Brain microvascular endothelial cell (primary cell): ENCODE data around the gene XRCC4.
"Not testable (repeated sequence)": the region's sequence is repeated elsewhere in the genome, so short reads cannot be mapped to it uniquely, and the experiment has no call there.

ENCODE experiments used
- DNase-seq: peaks from one replicate; pipeline ENCODE4 v3.0.0-alpha.2; 2020
- H3K27ac ChIP-seq: fragments of 250-450 bp; sonication (Bioruptor Pico); 2 replicates; pipeline ENCODE4 v1.5.1; 2020; ENCODE audit warnings: mild to moderate bottlenecking, moderate library complexity
- H3K27me3 ChIP-seq: fragments of 250-450 bp; sonication (Bioruptor Pico); replicated peaks from 2 replicates; pipeline ENCODE4 v1.5.1; 2020; ENCODE audit warnings: mild to moderate bottlenecking
- H3K36me3 ChIP-seq: fragments of 250-450 bp; sonication (Bioruptor Pico); replicated peaks from 2 replicates; pipeline ENCODE4 v1.5.1; 2020; ENCODE audit warnings: mild to moderate bottlenecking
- H3K4me3 ChIP-seq: 2 replicates; pipeline ENCODE4 v1.5.1; 2011; ENCODE audit warnings: low read depth, mild to moderate bottlenecking, control low read depth, low read length, moderate library complexity
- CTCF ChIP-seq: IDR thresholded peaks from 2 replicates; pipeline ENCODE4 v1.5.1; 2011; ENCODE audit warnings: low read depth, mild to moderate bottlenecking, moderate library complexity, low read length, control low read depth, inconsistent platforms; ENCODE audit errors: missing control alignments
- in situ Hi-C: cut with HindIII; loops from 2 replicates; pipeline ENCODE4 v1.10.0; 2017; ENCODE audit warnings: low sequenced_read_pairs, low pct_ligation_motif_present

The XRCC4 gene

DNA sequence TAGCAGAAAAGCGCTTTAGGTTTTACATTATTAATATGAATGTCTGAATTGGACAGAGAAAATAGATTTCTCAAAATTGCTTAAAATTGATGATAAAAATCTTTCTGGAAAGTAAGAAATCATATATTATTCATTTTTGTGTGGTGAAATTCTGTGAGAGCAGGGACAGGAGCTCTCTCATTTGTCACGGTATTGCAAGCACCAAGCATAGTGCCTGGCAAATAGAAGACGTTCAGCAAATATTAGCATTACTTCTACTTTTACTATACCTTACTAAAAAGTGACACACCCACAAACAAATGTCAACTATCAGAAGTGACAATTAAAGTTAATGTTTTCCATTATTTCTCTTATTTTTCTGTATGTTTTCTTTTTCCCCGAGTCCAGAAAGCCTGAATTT lies 69.1 kb downstream of the XRCC4 start:
- in situ Hi-C loops: no loop called here
- no peak for DNase-seq
- Histone ChIP-seq H3K36me3 (no peaks in the 10 kb centered on the region), H3K27me3 (no peaks in the 10 kb centered on the region), H3K4me3 (no peak overlapping the region), H3K27ac (no peak overlapping the region)
- no peak for TF ChIP-seq CTCF

- H3K4me3 ChIP-seq: no peak overlapping the region
- in situ Hi-C loops: no loop called here
- H3K27me3 ChIP-seq: no peaks in the 10 kb centered on the region
- TF ChIP-seq CTCF: no peak
- H3K27ac ChIP-seq: no peak overlapping the region
- no peaks in the 10 kb centered on the region for H3K36me3 ChIP-seq
- no peak for DNase-seq
Measured at GRCh38 chr5:83147593-83147992, 70.2 kb downstream of the XRCC4 start.

DNA sequence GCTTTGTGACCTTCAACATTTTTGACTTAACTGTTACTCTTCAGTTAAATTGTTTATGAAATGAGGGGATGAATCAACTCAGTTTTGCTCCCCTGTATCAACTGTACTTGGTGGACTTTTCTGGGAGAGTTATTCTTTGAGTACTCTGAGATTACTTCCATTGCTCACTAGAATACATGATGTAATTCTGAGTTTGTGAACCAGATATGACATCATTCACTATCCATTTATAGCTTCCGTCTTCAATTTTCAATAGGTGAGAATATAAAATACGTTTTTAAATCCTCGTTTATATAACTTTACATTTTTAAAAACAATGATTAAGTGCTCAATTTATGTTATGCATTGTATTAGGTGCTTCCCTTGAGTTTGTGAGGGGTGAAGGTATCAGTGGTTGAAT lies 71.0 kb downstream of the XRCC4 start:
- Histone ChIP-seq H3K4me3 (no peak overlapping the region), H3K27ac (no peak overlapping the region), H3K27me3 (no peaks in the 10 kb centered on the region), H3K36me3 (no peaks in the 10 kb centered on the region)
- in situ Hi-C loops: no loop called here
- DNase-seq: no peak
- TF ChIP-seq CTCF: no peak

DNA sequence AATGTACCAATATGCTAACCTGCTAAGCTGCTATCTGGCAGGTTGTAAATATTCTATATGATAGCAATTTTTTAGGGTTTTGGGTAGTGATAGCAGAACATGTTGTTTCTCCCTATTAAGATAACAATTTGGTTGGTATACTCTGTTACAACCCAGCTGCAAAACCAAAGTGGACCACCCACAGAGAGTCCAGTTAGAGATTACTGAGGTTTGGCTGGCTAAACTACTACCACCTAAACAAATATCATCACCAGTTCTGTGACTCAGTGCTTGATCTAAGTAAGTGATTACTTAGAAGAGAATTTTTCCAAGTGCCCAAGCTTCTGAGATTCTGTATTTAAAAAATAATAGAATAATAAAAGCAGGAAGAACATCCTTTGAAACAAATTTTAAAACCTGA lies 72.3 kb downstream of the XRCC4 start:
- no peak overlapping the region for H3K27ac ChIP-seq
- no peaks in the 10 kb centered on the region for H3K27me3 ChIP-seq
- TF ChIP-seq CTCF: no peak
- peak; percentile 79 for DNase-seq
- in situ Hi-C loops: no loop called here
- H3K4me3 ChIP-seq: no peak overlapping the region
- H3K36me3 ChIP-seq: no peaks in the 10 kb centered on the region

DNA sequence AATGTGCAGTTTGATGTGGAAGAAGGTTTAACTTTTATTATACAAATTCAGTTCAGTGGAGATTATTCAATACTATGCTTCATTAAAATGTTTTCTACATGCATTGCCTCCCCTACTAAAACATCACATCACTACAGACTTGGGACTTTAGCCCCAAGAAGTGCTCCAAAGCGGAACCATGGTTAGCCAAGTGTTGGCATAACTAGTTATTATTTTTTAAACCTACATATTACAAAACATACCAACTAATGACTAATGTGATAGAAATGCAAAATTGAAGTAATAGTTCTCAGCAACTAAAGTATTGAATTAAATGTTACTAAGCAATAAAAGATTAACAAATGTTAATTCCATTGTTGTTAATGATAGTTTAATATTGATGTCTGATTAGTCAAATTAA lies 74.5 kb downstream of the XRCC4 start:
- Histone ChIP-seq H3K27ac (no peak overlapping the region), H3K27me3 (no peaks in the 10 kb centered on the region), H3K4me3 (no peak overlapping the region), H3K36me3 (no peaks in the 10 kb centered on the region)
- TF ChIP-seq CTCF: no peak
- in situ Hi-C loops: no loop called here
- no peak for DNase-seq

DNA sequence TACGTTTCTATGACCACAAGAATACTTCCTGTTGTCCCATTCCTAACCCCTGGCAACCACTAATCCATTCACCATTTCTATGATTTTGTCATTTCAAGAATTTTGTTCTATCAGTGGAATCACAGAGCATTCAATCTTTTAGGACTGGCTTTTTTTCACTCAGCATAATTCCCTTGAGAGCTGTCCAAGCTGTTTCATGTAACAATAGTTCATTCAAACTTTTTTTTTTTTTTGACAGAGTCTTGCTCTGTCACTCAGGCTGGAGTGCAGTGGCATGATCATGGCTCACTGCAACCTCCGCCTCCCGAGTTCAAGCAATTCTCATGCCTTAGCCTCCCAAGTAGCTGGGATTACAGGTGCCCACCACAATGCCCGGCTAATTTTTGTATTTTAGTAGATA lies 75.6 kb downstream of the XRCC4 start:
- H3K36me3 ChIP-seq, H3K4me3 ChIP-seq, H3K27ac ChIP-seq, in situ Hi-C loops, H3K27me3 ChIP-seq: not testable (repeated sequence)
- peak; percentile 8 for DNase-seq
